PFSK-1 (cell line): ENCODE results near the gene LRRC14B.

Experiments
- FOXP2 ChIP-seq: optimal IDR thresholded peaks from 2 replicates; pipeline ENCODE3; 2011; ENCODE audit warnings: borderline replicate concordance, control low read depth, inconsistent platforms; ENCODE audit not compliant: insufficient read depth; ENCODE audit errors: extremely low read length, extremely low read depth
- POLR2AphosphoS5 ChIP-seq: IDR thresholded peaks from 2 replicates; pipeline ENCODE4 v1.6.1; 2012; ENCODE audit warnings: low read depth, mild to moderate bottlenecking, control low read depth, low read length, moderate library complexity
- SIN3A ChIP-seq: IDR thresholded peaks from 2 replicates; pipeline ENCODE4 v1.6.1; 2012; ENCODE audit warnings: mild to moderate bottlenecking, low read length, moderate library complexity, borderline replicate concordance; ENCODE audit not compliant: insufficient read depth
- TAF1 ChIP-seq: IDR thresholded peaks from 2 replicates; pipeline ENCODE4 v1.6.1; 2012; ENCODE audit warnings: low read length, control low read depth, borderline replicate concordance; ENCODE audit not compliant: insufficient read depth
- TF ChIP-seq, protein P1 (sequence below), 2 experiments: IDR thresholded peaks; 2 replicates each; pipeline versions ENCODE4 v1.6.1 to v1.8.0; 2011 to 2012; ENCODE audit warnings: low read depth in 2 of 2, low read length in 2 of 2, control low read depth in 1 of 2, inconsistent platforms in 1 of 2, mild to moderate bottlenecking in 1 of 2, moderate library complexity in 1 of 2; ENCODE audit not compliant: insufficient read depth in 1 of 2

Gene LRRC14B

DNA sequence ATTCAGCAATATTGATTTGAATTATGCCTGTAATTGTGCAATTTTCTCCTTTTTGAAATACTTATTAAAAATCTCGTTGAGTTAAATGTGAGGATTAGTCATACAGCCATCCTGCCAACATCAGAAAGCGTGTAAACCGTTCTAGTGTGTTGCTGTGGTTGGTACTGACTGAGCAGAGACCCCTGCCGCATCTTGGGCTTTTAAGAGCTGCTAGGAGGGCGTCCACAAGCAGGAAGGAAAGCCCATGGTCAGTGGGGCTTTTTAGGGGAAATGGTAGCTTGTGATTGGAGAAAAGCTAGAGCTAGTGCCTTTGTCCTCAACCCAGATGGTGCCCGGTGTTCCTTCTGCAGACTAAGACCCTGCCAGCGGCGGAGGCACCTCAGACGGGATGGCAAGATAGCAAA, 28.2 kb downstream of the LRRC14B start:
- TF ChIP-seq TAF1 (no peak), FOXP2 (no peak), POLR2AphosphoS5 (no peak), SIN3A (no peak)
- TF ChIP-seq, protein P1, sequence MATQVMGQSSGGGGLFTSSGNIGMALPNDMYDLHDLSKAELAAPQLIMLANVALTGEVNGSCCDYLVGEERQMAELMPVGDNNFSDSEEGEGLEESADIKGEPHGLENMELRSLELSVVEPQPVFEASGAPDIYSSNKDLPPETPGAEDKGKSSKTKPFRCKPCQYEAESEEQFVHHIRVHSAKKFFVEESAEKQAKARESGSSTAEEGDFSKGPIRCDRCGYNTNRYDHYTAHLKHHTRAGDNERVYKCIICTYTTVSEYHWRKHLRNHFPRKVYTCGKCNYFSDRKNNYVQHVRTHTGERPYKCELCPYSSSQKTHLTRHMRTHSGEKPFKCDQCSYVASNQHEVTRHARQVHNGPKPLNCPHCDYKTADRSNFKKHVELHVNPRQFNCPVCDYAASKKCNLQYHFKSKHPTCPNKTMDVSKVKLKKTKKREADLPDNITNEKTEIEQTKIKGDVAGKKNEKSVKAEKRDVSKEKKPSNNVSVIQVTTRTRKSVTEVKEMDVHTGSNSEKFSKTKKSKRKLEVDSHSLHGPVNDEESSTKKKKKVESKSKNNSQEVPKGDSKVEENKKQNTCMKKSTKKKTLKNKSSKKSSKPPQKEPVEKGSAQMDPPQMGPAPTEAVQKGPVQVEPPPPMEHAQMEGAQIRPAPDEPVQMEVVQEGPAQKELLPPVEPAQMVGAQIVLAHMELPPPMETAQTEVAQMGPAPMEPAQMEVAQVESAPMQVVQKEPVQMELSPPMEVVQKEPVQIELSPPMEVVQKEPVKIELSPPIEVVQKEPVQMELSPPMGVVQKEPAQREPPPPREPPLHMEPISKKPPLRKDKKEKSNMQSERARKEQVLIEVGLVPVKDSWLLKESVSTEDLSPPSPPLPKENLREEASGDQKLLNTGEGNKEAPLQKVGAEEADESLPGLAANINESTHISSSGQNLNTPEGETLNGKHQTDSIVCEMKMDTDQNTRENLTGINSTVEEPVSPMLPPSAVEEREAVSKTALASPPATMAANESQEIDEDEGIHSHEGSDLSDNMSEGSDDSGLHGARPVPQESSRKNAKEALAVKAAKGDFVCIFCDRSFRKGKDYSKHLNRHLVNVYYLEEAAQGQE (IDR thresholded peaks at IDR 0.05; ENCODE audit: insufficient read depth in 1 of 2, low read depth in 2 of 2, low read length in 2 of 2), result no peak

DNA sequence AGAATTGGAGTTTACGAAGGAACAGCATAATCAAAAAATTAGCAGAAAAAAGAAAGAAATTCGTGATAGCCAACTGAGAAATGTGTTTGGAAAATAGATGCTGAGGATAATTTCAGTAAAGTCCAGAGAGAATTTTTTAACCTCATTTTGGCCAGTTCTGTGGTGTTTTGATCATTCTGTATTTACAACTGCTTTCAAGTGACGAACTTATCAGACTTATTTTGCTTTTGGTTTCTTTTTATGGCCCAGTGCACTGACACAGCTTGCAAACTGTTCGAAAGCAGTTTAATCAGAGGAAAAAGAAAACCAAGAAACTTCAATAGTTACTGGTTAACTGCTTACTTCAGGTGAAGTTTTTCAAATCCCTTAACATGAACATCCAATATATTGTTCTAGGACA, 28.7 kb downstream of the LRRC14B start:
- TF ChIP-seq TAF1, result no peak
- TF ChIP-seq, protein P1 (IDR thresholded peaks at IDR 0.05; ENCODE audit: insufficient read depth in 1 of 2, low read depth in 2 of 2, low read length in 2 of 2), result no peak
- no peak for TF ChIP-seq SIN3A
- TF ChIP-seq POLR2AphosphoS5, result no peak
- no peak for TF ChIP-seq FOXP2

DNA sequence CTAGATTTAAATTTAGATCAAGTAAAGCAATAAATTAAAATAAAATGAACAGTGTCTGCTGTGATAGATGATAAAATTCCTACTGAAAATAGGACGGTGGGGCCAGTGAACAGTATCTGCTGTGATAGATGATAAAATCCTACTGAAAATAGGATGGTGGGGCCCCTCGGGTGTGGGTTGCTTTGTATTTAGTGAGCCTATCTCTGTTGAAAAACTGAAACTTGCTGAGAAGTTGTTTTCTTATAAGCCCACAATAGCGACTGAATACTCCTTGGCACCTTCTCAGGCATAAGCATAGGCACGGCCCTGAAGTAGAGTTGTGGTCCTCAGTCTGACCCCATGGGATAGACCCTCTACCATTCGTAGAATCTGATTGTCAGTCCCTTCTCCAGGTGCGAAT, 32.5 kb downstream of the LRRC14B start:
- TF ChIP-seq FOXP2 (no peak), TAF1 (no peak), SIN3A (no peak), POLR2AphosphoS5 (no peak)
- TF ChIP-seq, protein P1 (IDR thresholded peaks at IDR 0.05; ENCODE audit: insufficient read depth in 1 of 2, low read depth in 2 of 2, low read length in 2 of 2), result no peak

DNA sequence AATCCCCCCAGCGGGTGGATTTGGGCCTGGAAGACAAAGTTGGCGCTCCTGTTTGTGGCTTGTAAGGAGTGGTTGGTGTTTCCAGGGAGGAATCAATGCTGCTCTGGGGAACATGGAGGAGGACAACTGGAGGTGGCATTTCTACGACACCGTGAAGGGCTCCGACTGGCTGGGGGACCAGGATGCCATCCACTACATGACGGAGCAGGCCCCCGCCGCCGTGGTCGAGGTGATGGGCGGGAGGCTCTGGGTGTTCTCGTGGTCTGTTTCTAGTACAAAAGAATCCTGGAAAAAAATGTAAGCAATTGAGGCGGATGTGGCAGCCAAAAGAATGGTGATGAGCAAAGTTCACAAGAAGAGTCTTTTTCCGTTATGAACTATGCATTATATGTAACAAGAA, 34.0 kb downstream of the LRRC14B start:
- no peak for TF ChIP-seq POLR2AphosphoS5
- no peak for TF ChIP-seq TAF1
- TF ChIP-seq, protein P1 (IDR thresholded peaks at IDR 0.05; ENCODE audit: insufficient read depth in 1 of 2, low read depth in 2 of 2, low read length in 2 of 2), result no peak
- no peak for TF ChIP-seq SIN3A
- TF ChIP-seq FOXP2, result no peak

DNA sequence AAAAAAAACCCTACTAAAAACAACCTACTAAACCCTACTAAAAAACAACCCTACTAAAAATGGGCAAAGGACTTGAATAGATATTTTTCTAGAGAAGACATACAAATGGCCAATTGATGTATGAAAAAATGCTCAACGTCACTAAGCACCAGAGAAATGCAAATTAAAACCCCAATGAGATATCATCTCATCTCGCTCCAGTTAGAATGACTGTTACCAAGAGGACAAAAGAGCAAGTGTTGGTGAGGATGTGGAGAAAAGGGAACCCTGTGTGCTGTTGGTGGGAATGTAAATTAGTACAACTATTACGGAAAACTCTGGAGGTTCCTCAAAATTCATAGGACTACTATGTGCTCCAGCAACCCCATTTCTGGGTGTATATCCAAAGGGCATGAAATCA, 37.6 kb downstream of the LRRC14B start:
- TF ChIP-seq POLR2AphosphoS5 (no peak), FOXP2 (no peak), SIN3A (no peak)
- TF ChIP-seq, protein P1 (IDR thresholded peaks at IDR 0.05; ENCODE audit: insufficient read depth in 1 of 2, low read depth in 2 of 2, low read length in 2 of 2), result no peak
